ENCODE measurements around the gene TBX4.

TBX4 gene

DNA sequence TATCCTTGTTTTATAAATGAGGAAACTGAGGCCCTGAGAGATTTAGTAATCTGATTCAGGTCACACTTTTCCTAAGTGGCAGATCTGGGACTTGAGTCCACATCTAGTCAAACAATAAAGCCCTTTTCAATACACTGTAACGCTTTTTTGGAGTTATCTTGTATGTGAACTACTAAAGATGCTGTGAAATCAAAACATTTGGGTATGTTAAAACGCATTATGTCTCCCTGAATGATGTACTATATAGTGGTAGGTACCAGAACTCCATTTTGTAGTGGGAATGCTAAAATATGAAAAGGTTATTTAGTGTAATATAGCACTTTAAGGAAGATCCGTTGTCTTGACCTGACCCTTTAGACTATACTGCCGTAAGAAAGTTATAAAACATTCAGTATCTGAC, 81.6 kb downstream of the TBX4 start (continued):
- TF ChIP-seq CREB5 (CRISPR knock-in tag; IDR thresholded peaks at IDR 0.05; ENCODE audit: low read depth): no peak

DNA sequence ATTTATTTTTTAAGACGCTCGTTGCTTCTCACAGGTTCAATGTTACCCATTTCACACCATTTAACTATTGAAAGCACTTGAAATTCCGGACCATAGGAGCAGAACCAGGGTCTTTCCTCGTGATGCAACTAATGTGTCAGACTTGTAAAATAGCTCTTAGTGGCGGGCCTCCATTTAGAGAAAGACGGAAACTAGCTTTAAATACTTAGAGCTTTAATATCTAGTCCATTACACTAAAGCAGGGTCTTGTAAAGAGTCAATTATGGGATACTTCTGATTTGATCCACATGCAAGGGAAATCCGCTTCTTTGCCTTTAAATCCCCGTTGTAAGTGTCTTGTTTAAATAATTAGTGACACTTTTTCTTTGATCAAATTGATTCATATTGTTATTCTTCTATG, 82.2 kb downstream of the TBX4 start:
- no peak for ATAC-seq
- no peak for TF ChIP-seq ZC3H10 (CRISPR knock-in tag; IDR thresholded peaks at IDR 0.05)
- TF ChIP-seq SNAI2 (CRISPR knock-in tag; IDR thresholded peaks at IDR 0.05): no peak
